ENCODE results near the gene ZNF683. TPM values are rescaled to one million over a fixed set of nuclear protein-coding genes. Genes with fewer than 3 reads are reported as not detected.
A peak's percentile ranks its signal among the peaks of the same experiment; 100 is the strongest.
"Not testable (repeated sequence)": the region's sequence is repeated elsewhere in the genome, so short reads cannot be mapped to it uniquely, and the experiment has no call there.

Gene ZNF683
- total and polyA plus RNA-seq, 2 experiments from 2014 or later, result not detected

DNA sequence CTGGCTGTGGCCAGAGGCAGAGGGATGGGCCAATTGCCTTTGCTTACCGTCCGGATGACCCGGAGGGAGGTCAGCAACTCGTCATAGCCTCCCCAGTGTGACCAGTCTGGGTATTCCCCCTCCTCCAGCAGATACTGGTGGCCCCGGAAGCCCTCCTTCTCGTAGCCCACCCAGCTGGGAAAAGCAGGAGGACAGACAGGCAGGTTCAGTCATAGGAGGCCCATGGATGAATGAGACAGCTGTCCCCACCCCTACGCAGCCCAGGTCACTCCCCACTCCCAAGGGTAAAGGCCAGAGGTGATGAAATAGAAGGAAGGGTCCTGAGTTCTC is 35.4 kb downstream of the ZNF683 start (continued):
- TF ChIP-seq EZH2 (IDR thresholded peaks at IDR 0.05; ENCODE audit: low read depth, unreplicated experiment) (no peak), EZH2phosphoT487 (IDR thresholded peaks at IDR 0.05; ENCODE audit: unreplicated experiment) (no peak)

DNA sequence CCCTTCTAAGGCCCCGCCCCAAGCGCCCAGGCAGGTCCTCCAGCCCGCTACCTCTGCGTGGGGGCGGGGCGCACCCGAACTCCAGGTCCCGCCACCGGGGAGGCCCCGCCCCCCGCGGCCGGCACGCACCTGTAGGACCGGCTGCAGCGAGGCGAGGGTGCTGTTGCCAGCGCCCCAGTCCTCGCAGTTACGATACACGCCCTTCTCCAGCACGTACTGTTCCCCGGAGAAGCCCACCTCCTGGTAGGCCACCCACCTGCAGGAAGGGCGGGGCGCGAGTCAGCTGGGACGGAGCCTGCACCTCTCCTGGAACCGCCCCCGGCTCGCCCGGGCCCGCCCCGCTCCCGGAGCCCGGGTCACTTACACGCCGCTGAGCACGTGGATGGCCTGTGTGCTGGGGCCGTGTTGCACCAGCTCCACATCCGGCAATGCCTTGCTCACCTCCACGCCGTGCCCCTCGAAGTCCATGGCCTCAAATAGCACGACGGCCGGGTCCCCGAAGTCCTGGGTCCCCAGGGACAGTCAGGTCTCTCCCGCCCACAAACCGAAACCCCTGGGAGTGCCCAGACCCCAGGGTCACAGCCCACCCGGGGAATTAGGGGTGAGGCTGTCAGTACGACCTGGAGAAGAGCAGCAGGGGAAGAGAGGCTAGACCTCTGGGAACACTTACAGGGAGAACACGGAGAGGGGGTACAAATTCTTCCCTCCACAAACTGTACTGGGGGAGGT is 35.9 kb downstream of the ZNF683 start:
- H3K4me2 ChIP-seq, result peak overlapping the region; percentile 82
- TF ChIP-seq POLR2AphosphoS5 (IDR thresholded peaks at IDR 0.05; ENCODE audit: low read depth), result peak; percentile 66
- TF ChIP-seq, protein P1, sequence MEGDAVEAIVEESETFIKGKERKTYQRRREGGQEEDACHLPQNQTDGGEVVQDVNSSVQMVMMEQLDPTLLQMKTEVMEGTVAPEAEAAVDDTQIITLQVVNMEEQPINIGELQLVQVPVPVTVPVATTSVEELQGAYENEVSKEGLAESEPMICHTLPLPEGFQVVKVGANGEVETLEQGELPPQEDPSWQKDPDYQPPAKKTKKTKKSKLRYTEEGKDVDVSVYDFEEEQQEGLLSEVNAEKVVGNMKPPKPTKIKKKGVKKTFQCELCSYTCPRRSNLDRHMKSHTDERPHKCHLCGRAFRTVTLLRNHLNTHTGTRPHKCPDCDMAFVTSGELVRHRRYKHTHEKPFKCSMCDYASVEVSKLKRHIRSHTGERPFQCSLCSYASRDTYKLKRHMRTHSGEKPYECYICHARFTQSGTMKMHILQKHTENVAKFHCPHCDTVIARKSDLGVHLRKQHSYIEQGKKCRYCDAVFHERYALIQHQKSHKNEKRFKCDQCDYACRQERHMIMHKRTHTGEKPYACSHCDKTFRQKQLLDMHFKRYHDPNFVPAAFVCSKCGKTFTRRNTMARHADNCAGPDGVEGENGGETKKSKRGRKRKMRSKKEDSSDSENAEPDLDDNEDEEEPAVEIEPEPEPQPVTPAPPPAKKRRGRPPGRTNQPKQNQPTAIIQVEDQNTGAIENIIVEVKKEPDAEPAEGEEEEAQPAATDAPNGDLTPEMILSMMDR (conservative IDR thresholded peaks at IDR 0.05; ENCODE audit: low read depth in 2 of 2), result no peak
- TF ChIP-seq, protein P2, sequence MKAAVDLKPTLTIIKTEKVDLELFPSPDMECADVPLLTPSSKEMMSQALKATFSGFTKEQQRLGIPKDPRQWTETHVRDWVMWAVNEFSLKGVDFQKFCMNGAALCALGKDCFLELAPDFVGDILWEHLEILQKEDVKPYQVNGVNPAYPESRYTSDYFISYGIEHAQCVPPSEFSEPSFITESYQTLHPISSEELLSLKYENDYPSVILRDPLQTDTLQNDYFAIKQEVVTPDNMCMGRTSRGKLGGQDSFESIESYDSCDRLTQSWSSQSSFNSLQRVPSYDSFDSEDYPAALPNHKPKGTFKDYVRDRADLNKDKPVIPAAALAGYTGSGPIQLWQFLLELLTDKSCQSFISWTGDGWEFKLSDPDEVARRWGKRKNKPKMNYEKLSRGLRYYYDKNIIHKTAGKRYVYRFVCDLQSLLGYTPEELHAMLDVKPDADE (IDR thresholded peaks at IDR 0.05), result peak; percentile 10; the same call in 1 of the 2 replicates
- no peak for TF ChIP-seq ZNF331 (CRISPR knock-in tag; IDR thresholded peaks at IDR 0.05; ENCODE audit: low read depth)
- TF ChIP-seq EZH2phosphoT487 (IDR thresholded peaks at IDR 0.05; ENCODE audit: unreplicated experiment), result no peak
- H3K27me3 ChIP-seq (ENCODE audit: insufficient read depth), result 0 out of 2 replicates have a peak, but pooled peaks cover 3% of the 10 kb centered on the region
- Mint-ChIP-seq H3K4me1 (peaks cover 33% of the 10 kb centered on the region), H3K4me3 (peak overlapping the region; percentile 83), H3K36me3 (ENCODE audit: low read depth) (peaks cover 8% of the 10 kb centered on the region; the same call in 2 of the 3 replicates), H3K9me3 (no peaks in the 10 kb centered on the region), H3K27ac (peak overlapping the region; percentile 88; the same call in 1 of the 2 replicates), H3K27me3 (ENCODE audit: insufficient read depth, low read depth, poor library complexity) (peaks cover 11% of the 10 kb centered on the region)
- peak overlapping the region; percentile 83 for H3K4me3 ChIP-seq
- DNase-seq (ENCODE audit: low spot score) (peak; percentile 92), ATAC-seq (peak; percentile 88)
- peaks cover 7% of the 10 kb centered on the region; the same call in 1 of the 2 replicates for H3K79me2 ChIP-seq (replicated peaks; ENCODE audit: insufficient read depth)
- peak overlapping the region; percentile 92 for H3K27ac ChIP-seq (ENCODE audit: low read depth)
- no peaks in the 10 kb centered on the region for H3K36me3 ChIP-seq (ENCODE audit: insufficient read depth)
- H3K9me2 ChIP-seq (ENCODE audit: insufficient read depth), result no peaks in the 10 kb centered on the region
- peaks cover 16% of the 10 kb centered on the region for H3K4me1 ChIP-seq (ENCODE audit: insufficient read depth)
- H3F3A ChIP-seq (replicated peaks; ENCODE audit: low read depth), result peaks cover 9% of the 10 kb centered on the region; the same call in 1 of the 2 replicates
- no peaks in the 10 kb centered on the region; the same call in 1 of the 2 replicates for H4K20me1 ChIP-seq (replicated peaks; ENCODE audit: insufficient read depth)
- peak overlapping the region; percentile 90 for H2AFZ ChIP-seq

DNA sequence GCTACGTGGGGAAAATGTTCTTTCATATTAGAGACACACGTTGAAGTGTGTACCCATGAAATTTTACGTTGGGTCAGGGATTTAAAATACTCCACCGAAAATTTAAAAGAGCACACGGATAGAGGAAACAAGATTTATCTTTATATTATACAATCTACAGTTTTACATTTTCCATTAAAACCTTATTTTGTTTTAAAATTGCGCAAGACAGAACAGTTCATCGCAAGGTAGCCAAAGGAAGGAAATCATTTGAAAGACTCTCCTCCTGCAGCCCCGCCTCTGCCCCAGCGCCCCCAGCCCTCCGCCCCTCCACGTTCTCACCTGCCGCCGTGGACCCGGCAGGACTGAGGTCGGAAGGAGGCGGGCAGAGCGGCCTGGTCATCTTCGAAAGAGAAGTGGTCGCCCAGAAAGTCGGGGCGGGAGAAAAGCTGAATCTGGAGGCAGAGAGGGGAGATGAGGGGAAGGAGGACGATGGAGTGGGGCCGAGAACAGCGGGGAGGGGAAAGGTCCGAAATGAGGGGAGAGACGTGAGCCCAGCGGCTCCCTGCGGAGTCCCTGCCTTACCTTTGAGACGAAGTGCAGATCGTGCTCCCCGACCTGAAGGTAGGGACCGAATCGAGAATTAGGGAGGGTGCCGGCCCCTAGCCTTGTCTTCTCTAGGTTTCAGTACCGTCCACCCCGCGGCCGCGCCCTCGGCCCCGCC is 36.6 kb downstream of the ZNF683 start:
- Mint-ChIP-seq H3K27ac (peak overlapping the region; percentile 83), H3K36me3 (ENCODE audit: low read depth) (peaks cover 8% of the 10 kb centered on the region; the same call in 2 of the 3 replicates), H3K4me3 (peak overlapping the region; percentile 83), H3K4me1 (peaks cover 33% of the 10 kb centered on the region), H3K9me3 (no peaks in the 10 kb centered on the region), H3K27me3 (ENCODE audit: insufficient read depth, low read depth, poor library complexity) (peaks cover 10% of the 10 kb centered on the region)
- no peaks in the 10 kb centered on the region; the same call in 1 of the 2 replicates for H4K20me1 ChIP-seq (replicated peaks; ENCODE audit: insufficient read depth)
- no peaks in the 10 kb centered on the region for H3K36me3 ChIP-seq (ENCODE audit: insufficient read depth)
- H3K4me1 ChIP-seq (ENCODE audit: insufficient read depth), result peaks cover 16% of the 10 kb centered on the region
- peak overlapping the region; percentile 92 for H3K27ac ChIP-seq (ENCODE audit: low read depth)
- peak; percentile 51 for ATAC-seq
- TF ChIP-seq POLR2AphosphoS5 (IDR thresholded peaks at IDR 0.05; ENCODE audit: low read depth) (peak; percentile 61; the same call in 1 of the 2 replicates), ZNF114 (CRISPR knock-in tag; IDR thresholded peaks at IDR 0.05) (no peak), NANOG (IDR thresholded peaks at IDR 0.05; ENCODE audit: borderline replicate concordance) (no peak)
- peak overlapping the region; percentile 82 for H3K4me2 ChIP-seq
- peaks cover 9% of the 10 kb centered on the region; the same call in 1 of the 2 replicates for H3F3A ChIP-seq (replicated peaks; ENCODE audit: low read depth)
- no peaks in the 10 kb centered on the region for H3K9me2 ChIP-seq (ENCODE audit: insufficient read depth)
- peak overlapping the region; percentile 83 for H3K4me3 ChIP-seq
- peak; percentile 59 for DNase-seq (ENCODE audit: low spot score)
- 0 out of 2 replicates have a peak, but pooled peaks cover 3% of the 10 kb centered on the region for H3K27me3 ChIP-seq (ENCODE audit: insufficient read depth)
- H2AFZ ChIP-seq, result peak overlapping the region; percentile 90
- H3K79me2 ChIP-seq (replicated peaks; ENCODE audit: insufficient read depth), result peaks cover 7% of the 10 kb centered on the region; the same call in 1 of the 2 replicates

DNA sequence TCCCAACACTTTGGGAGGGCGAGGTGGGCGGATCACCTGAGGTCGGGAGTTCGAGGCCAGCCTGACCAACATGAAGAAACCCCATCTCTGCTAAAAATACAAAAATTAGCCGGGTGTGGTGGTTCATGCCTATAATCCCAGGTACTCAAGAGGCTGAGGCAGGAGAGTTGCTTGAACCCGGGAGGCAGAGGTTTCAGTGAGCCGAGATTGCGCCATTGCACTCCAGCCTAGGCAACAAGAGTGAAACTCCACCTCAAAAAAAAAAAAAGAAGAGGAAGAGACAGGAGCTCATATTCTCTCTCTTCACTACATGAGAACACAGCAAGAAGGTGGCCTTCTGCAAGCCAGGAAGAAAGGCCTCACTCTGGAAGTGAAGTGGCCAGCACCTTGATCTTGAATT is 39.2 kb downstream of the ZNF683 start:
- H4K20me1 ChIP-seq (replicated peaks; ENCODE audit: insufficient read depth); H3K4me3 Mint-ChIP-seq; H3K9me3 Mint-ChIP-seq: not testable (repeated sequence)

More for the DNA sequence above, 39.2 kb downstream of the ZNF683 start:
- H3K4me1 Mint-ChIP-seq, result peaks cover 20% of the 10 kb centered on the region; the same call in 2 of the 3 replicates
- peaks cover 11% of the 10 kb centered on the region for H3K27me3 Mint-ChIP-seq (ENCODE audit: insufficient read depth, low read depth, poor library complexity)
- not testable (repeated sequence) for H3K27ac Mint-ChIP-seq; H3K9me2 ChIP-seq (ENCODE audit: insufficient read depth); H3K4me3 ChIP-seq; H2AFZ ChIP-seq; H3K36me3 Mint-ChIP-seq (ENCODE audit: low read depth); ATAC-seq; H3K27ac ChIP-seq (ENCODE audit: low read depth); DNase-seq (ENCODE audit: low spot score); H3K36me3 ChIP-seq (ENCODE audit: insufficient read depth); H3K27me3 ChIP-seq (ENCODE audit: insufficient read depth); H3F3A ChIP-seq (replicated peaks; ENCODE audit: low read depth); H3K79me2 ChIP-seq (replicated peaks; ENCODE audit: insufficient read depth); H3K4me2 ChIP-seq
- peaks cover 16% of the 10 kb centered on the region for H3K4me1 ChIP-seq (ENCODE audit: insufficient read depth)
